Activated T-cell treated with anti-CD3 and anti-CD28 coated beads for 4 hours (primary cell): ENCODE measurements around the gene SSBP3.
A peak's percentile ranks its signal among the peaks of the same experiment; 100 is the strongest.

Experiments
- DNase-seq: peaks from one replicate; pipeline ENCODE4 v3.0.0-alpha.2; 2020

Gene SSBP3

GRCh38 chr1:54328066-54328636 lies 78.0 kb downstream of the SSBP3 start:
- no peak for DNase-seq

GRCh38 chr1:54327386-54328065 lies 78.7 kb downstream of the SSBP3 start:
- DNase-seq, result no peak

- no peak for DNase-seq
Observed at GRCh38 chr1:54326543-54327385, 79.4 kb downstream of the SSBP3 start.

- no peak for DNase-seq
Observed at GRCh38 chr1:54325703-54326461, 80.3 kb downstream of the SSBP3 start.

GRCh38 chr1:54325284-54325683 lies 80.9 kb downstream of the SSBP3 start:
- DNase-seq, result no peak

DNA sequence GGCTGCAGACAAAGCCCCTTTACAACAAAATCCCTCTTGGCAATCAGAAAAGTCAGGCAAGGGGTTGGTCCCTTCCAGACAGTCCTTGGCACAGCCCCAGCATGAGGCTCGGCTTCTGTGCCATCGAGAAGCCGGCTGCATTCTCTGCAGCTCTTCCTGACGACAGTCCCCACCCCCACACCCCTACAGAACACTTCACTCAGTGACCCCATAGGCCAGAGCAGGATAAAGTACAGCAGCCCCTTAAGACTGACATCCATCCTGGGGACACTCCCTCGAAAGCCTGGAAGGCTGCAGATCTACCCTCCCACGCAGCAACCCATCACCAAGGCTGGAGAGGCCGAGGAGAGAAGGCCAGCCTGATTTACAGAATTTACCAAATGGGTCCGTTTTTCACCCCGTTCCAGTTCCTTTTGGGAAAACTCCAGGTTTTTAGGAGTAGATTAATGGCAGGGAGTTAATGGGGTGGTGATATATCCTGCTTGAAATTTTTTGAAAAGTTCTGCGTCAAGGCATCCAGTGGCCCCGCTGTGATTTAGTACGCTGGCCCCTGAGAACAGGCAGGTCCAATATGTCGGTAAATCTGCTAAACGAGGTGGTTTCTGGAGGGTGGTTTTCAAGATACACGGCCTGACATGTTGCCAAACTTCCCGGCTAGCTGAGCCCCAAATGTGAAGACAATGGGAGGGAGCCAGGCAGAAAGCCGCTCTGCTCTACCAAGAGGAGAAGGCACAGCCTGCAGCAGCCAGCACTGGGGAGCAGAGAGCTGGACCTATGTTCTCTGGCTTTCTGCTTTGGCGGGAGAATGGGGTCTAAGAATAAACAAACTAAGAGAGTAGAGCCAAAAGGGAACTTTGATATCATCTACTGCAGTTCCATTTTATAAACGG lies 81.7 kb downstream of the SSBP3 start:
- DNase-seq, result no peak

GRCh38 chr1:54323921-54324250 lies 82.3 kb downstream of the SSBP3 start:
- no peak for DNase-seq

GRCh38 chr1:54323324-54323739 lies 82.9 kb downstream of the SSBP3 start:
- no peak for DNase-seq

- DNase-seq, result no peak
Observed at GRCh38 chr1:54318246-54318814, 87.9 kb downstream of the SSBP3 start.

GRCh38 chr1:54317084-54317483 lies 89.1 kb downstream of the SSBP3 start:
- no peak for DNase-seq

- no peak for DNase-seq
Observed at GRCh38 chr1:54315099-54315498, 91.1 kb downstream of the SSBP3 start.

GRCh38 chr1:54314696-54315095 lies 91.5 kb downstream of the SSBP3 start:
- no peak for DNase-seq

DNA sequence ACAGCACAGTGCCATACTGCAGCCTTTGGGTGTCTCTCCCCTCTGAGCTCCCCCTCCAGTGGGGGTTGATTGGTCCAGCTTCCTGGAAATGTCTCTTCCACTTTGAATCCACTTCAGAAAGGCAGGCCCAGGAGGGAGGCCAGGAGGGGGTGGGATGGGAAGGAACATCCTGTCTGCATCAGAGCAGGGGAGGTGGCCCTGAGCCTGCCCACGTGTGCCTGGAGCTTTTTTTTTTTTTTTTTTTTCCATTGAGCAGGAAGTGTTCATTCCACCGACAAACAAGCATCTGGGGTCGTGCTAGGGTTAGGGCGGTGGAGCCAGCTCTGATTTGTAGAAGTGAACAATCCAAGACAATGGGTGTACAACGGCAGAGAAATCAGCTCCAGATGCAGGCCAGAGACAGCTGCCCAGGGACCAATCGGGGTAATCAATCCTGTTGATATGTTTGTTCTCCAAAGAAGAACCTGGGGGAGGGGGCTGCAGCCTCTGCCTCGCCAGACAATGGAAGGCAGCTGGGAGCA lies 93.3 kb downstream of the SSBP3 start:
- no peak for DNase-seq

GRCh38 chr1:54311506-54311905 lies 94.7 kb downstream of the SSBP3 start:
- no peak for DNase-seq

- DNase-seq, result peak; percentile 25
Observed at GRCh38 chr1:54310439-54311328, 95.5 kb downstream of the SSBP3 start.

GRCh38 chr1:54309631-54310366 lies 96.4 kb downstream of the SSBP3 start:
- no peak for DNase-seq

- no peak for DNase-seq
Observed at GRCh38 chr1:54307305-54307704, 98.9 kb downstream of the SSBP3 start.

DNA sequence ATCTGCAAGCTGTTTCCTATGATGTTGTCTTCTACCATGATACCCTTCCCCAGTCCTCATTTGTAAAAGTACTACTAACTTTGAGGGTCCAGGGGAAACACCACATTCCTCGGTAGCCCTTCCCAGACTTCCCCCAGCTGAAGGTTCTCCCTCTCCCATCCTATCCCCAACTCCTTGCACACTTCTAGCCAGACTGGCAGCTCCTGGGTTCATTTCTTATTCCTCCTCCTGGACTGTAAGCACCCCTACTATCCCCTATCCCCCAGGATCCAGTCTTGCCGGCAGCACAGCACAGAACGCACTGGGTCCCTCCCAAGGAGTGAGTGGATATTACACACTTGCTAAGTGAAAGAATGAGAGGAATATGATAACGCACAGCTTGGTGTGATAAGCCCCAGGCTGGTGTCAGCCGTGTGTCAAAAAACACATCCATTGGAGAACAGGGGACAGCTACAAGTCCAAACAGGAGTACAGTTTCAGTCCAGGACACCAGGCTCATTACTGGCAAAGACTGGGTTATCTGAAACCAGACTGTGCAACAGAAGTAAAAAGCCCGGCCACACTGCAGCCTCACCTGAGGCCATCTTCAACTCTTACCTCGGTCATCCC lies 100.2 kb downstream of the SSBP3 start:
- DNase-seq, result no peak

GRCh38 chr1:54304518-54304917 lies 101.7 kb downstream of the SSBP3 start:
- DNase-seq, result no peak
